Mesenchymal stem cell (in vitro differentiated cells and primary cell): ENCODE data around the gene NT5DC1.
"Not testable (repeated sequence)": the region's sequence is repeated elsewhere in the genome, so short reads cannot be mapped to it uniquely, and the experiment has no call there.

Experiments used
- DNase-seq: peaks from one replicate; pipeline ENCODE4 v3.0.0-alpha.2; 2013
- H2AFZ ChIP-seq: one replicate; pipeline ENCODE4 v1.6.1; 2013; ENCODE audit warnings: low read depth, mild to moderate bottlenecking, control low read depth, inconsistent platforms, low read length, moderate library complexity
- H2AK5ac ChIP-seq: 2 replicates; pipeline ENCODE4 v1.6.1; 2013; ENCODE audit warnings: low read length, moderate library complexity, mild to moderate bottlenecking, inconsistent platforms; ENCODE audit not compliant: severe bottlenecking
- H2BK120ac ChIP-seq: one replicate; pipeline ENCODE4 v1.6.1; 2013; ENCODE audit warnings: low read depth, mild to moderate bottlenecking, inconsistent platforms, low read length, moderate library complexity
- H2BK12ac ChIP-seq, 2 experiments: one replicate each; pipeline ENCODE4 v1.6.1; 2013; ENCODE audit warnings: inconsistent platforms in 2 of 2, low read length in 2 of 2, mild to moderate bottlenecking in 2 of 2, moderate library complexity in 2 of 2, control low read depth in 1 of 2
- H2BK15ac ChIP-seq: one replicate; pipeline ENCODE4 v1.6.1; 2013; ENCODE audit warnings: mild to moderate bottlenecking, low read depth, inconsistent platforms; ENCODE audit not compliant: poor library complexity, severe bottlenecking
- H2BK5ac ChIP-seq: 2 replicates; pipeline ENCODE4 v1.6.1; 2013; ENCODE audit warnings: low read depth, mild to moderate bottlenecking, low read length, control low read depth, inconsistent platforms; ENCODE audit not compliant: poor library complexity, severe bottlenecking
- H3K14ac ChIP-seq, 2 experiments: one replicate each; pipeline ENCODE4 v1.6.1; 2013; ENCODE audit warnings: inconsistent platforms in 2 of 2, low read length in 2 of 2, control low read depth in 1 of 2, mild to moderate bottlenecking in 1 of 2, moderate library complexity in 1 of 2
- H3K18ac ChIP-seq, 2 experiments: one replicate each; pipeline ENCODE4 v1.6.1; 2013; ENCODE audit warnings: inconsistent platforms in 2 of 2, low read length in 2 of 2, control low read depth in 1 of 2, low read depth in 1 of 2, mild to moderate bottlenecking in 1 of 2
- H3K23ac ChIP-seq, 2 experiments: one replicate each; pipeline ENCODE4 v1.6.1; 2013; ENCODE audit warnings: inconsistent platforms in 2 of 2, low read length in 2 of 2, mild to moderate bottlenecking in 2 of 2, moderate library complexity in 2 of 2, control low read depth in 1 of 2
- H3K27ac ChIP-seq: 2 replicates; pipeline ENCODE4 v1.5.1; 2013; ENCODE audit warnings: mild to moderate bottlenecking, moderate library complexity, low read length, control low read depth, inconsistent platforms; ENCODE audit not compliant: poor library complexity, severe bottlenecking
- H3K27me3 ChIP-seq, 2 experiments: 2 replicates each; pipeline versions ENCODE4 v1.6.1 to v1.7.0; 2013; ENCODE audit warnings: low read length in 2 of 2, mild to moderate bottlenecking in 2 of 2, moderate library complexity in 2 of 2, control low read depth in 1 of 2, inconsistent platforms in 1 of 2; ENCODE audit not compliant: control insufficient read depth in 1 of 2, insufficient read depth in 1 of 2
- H3K36me3 ChIP-seq, 2 experiments: 2 replicates each; pipeline versions ENCODE4 v1.6.1 to v1.7.0; 2013; ENCODE audit warnings: low read length in 2 of 2, control low read depth in 1 of 2, inconsistent platforms in 1 of 2, low read depth in 1 of 2, mild to moderate bottlenecking in 1 of 2; ENCODE audit not compliant: insufficient read depth in 2 of 2, control insufficient read depth in 1 of 2
- H3K4ac ChIP-seq, 2 experiments: one replicate each; pipeline ENCODE4 v1.6.1; 2013; ENCODE audit warnings: inconsistent platforms in 2 of 2, low read length in 2 of 2, mild to moderate bottlenecking in 2 of 2, moderate library complexity in 2 of 2, control low read depth in 1 of 2, low read depth in 1 of 2
- H3K4me1 ChIP-seq: 2 replicates; pipeline ENCODE4 v1.6.1; 2013; ENCODE audit warnings: low read depth, low read length, control low read depth; ENCODE audit not compliant: control insufficient read depth, insufficient read depth
- H3K4me2 ChIP-seq: 2 replicates; pipeline ENCODE4 v1.6.1; 2013; ENCODE audit warnings: low read length, mild to moderate bottlenecking, inconsistent platforms; ENCODE audit not compliant: poor library complexity, severe bottlenecking
- H3K4me3 ChIP-seq, 2 experiments: 2 replicates each; pipeline versions ENCODE4 v1.5.1 to v1.7.0; 2013; ENCODE audit warnings: low read length in 2 of 2, mild to moderate bottlenecking in 2 of 2, control low read depth in 1 of 2, low read depth in 1 of 2; ENCODE audit not compliant: insufficient read depth in 1 of 2
- H3K79me1 ChIP-seq: replicated peaks from 2 replicates; pipeline ENCODE4 v1.6.1; 2013; ENCODE audit warnings: mild to moderate bottlenecking, control low read depth, low read length, inconsistent platforms; ENCODE audit not compliant: poor library complexity, severe bottlenecking
- H3K9ac ChIP-seq: 2 replicates; pipeline ENCODE4 v1.7.0; 2013; ENCODE audit warnings: mild to moderate bottlenecking, low read length, moderate library complexity
- H3K9me3 ChIP-seq: 2 replicates; pipeline ENCODE4 v1.7.0; 2013; ENCODE audit warnings: mild to moderate bottlenecking, low read length; ENCODE audit not compliant: control insufficient read depth
- H4K8ac ChIP-seq: one replicate; pipeline ENCODE4 v1.6.1; 2013; ENCODE audit warnings: inconsistent platforms, mild to moderate bottlenecking, low read length, moderate library complexity
- H4K91ac ChIP-seq: one replicate; pipeline ENCODE4 v1.6.1; 2013; ENCODE audit warnings: mild to moderate bottlenecking, low read length, inconsistent platforms
- WGBS: methylation state at CpG from one replicate; pipeline ENCODE4 v1.1.7; 2013; ENCODE audit warnings: mixed read lengths; 5-methylcytosine and 5-hydroxymethylcytosine counted together

NT5DC1 gene

GRCh38 chr6:116090251-116090650 is 10.4 kb upstream of the NT5DC1 start:
- Histone ChIP-seq H3K36me3 (no peaks in the 10 kb centered on the region), H3K23ac (no peak overlapping the region), H3K27me3 (no peaks in the 10 kb centered on the region), H3K4me1 (peaks cover 3% of the 10 kb centered on the region), H4K8ac (no peak overlapping the region), H3K4me2 (no peak overlapping the region), H2AFZ (no peak overlapping the region), H2AK5ac (no peak overlapping the region), H2BK12ac (no peak overlapping the region), H3K27ac (no peak overlapping the region), H3K79me1 (peaks cover 3% of the 10 kb centered on the region), H3K9me3 (no peaks in the 10 kb centered on the region), H3K9ac (no peak overlapping the region), H3K18ac (no peak overlapping the region), H2BK15ac (no peak overlapping the region), H4K91ac (peak overlapping the region; percentile 39), H2BK120ac (peak overlapping the region; percentile 19), H3K14ac (no peak overlapping the region), H3K4me3 (no peak overlapping the region), H2BK5ac (no peak overlapping the region), H3K4ac (no peak overlapping the region)
- DNase-seq: no peak
- WGBS: 100% methylated on average over 1 of the region's 2 CpGs

DNA sequence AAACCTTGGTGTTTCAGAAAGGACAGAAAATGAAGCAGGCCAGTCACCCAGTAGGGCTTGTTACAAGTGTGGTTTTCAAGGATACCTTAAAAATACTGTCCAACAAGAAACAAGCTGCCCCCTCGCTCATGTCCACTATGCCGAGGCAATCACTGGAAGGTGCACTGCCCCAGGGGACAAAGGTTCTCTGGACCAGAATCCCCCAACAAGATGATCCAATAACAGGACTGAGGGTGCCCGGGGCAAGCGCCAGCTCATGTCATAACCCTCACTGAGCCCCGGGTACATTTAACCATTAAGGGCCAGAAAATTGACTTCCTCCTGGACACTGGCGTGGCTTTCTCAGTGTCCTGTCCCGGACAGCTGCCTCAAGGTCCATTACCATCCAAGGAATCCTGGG is 6.6 kb upstream of the NT5DC1 start:
- H3K4me1 ChIP-seq: no peaks in the 10 kb centered on the region

DNA sequence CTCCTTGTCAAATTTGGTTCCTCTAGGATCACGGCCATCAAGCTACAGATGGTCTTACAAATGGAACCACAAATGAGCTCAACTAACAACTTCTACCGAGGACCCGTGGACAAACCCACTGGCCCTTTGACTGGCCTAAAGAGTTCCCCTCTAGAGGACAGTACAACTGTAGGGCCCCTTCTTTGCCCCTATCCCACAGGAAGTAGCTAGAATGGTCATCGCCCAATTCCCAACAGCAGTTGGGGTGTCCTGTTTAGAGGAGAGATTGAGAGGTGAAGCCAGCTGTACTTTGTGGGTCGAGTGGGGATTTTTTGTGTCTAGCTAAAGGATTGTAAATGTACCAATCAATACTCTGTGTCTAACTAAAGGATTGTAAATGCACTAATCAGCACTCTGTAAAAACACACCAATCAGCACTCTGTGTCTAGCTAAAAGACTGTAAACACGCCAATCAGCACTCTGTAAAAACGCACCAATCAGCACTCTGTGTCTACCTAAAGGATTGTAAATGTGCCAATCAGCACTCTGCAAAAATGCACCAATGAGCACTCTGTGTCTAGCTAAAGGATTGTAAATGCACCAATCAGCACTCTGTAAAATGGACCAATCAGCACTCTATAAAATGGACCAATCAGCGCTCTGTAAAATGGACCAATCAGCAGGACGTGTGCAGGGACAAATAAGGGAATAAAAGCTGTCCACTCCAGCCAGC is 4.4 kb upstream of the NT5DC1 start:
- not testable (repeated sequence) for H4K91ac ChIP-seq, H3K9ac ChIP-seq, H4K8ac ChIP-seq, H3K79me1 ChIP-seq, H3K14ac ChIP-seq, H3K23ac ChIP-seq, DNase-seq, H3K27me3 ChIP-seq, H2BK15ac ChIP-seq, H3K18ac ChIP-seq, H2BK120ac ChIP-seq, H3K36me3 ChIP-seq, H2BK5ac ChIP-seq, H3K4me1 ChIP-seq, H2BK12ac ChIP-seq, H3K4me3 ChIP-seq, H3K4me2 ChIP-seq, H3K4ac ChIP-seq, H3K27ac ChIP-seq, H2AFZ ChIP-seq
- Histone ChIP-seq H2AK5ac (peak overlapping the region; percentile 61), H3K9me3 (peaks cover 12% of the 10 kb centered on the region)
- 91% methylated on average over 7 of the region's 9 CpGs for WGBS

More for the DNA sequence above, 6.6 kb upstream of the NT5DC1 start:
- Histone ChIP-seq H3K36me3 (no peaks in the 10 kb centered on the region), H3K23ac (no peak overlapping the region), H3K4me3 (no peak overlapping the region), H3K79me1 (peaks cover 3% of the 10 kb centered on the region), H3K18ac (no peak overlapping the region), H3K14ac (no peak overlapping the region), H4K8ac (no peak overlapping the region), H3K9ac (no peak overlapping the region), H3K27ac (no peak overlapping the region), H3K27me3 (no peaks in the 10 kb centered on the region), H3K4me2 (no peak overlapping the region), H2BK15ac (no peak overlapping the region), H2BK120ac (no peak overlapping the region), H4K91ac (no peak overlapping the region), H3K4ac (no peak overlapping the region), H2AFZ (no peak overlapping the region), H2BK5ac (no peak overlapping the region), H2AK5ac (no peak overlapping the region), H2BK12ac (no peak overlapping the region), H3K9me3 (peaks cover 12% of the 10 kb centered on the region)
- 98% methylated on average over 6 of the region's 7 CpGs for WGBS
- no peak for DNase-seq

GRCh38 chr6:116096979-116097816 is 3.5 kb upstream of the NT5DC1 start:
- DNase-seq: peak; percentile 21
- H4K91ac ChIP-seq: no peak overlapping the region
- H3K9me3 ChIP-seq: peaks cover 12% of the 10 kb centered on the region
- H3K4ac ChIP-seq: no peak overlapping the region
- H3K14ac ChIP-seq: no peak overlapping the region
- H3K23ac ChIP-seq: no peak overlapping the region
- H2BK5ac ChIP-seq: no peak overlapping the region
- H3K27me3 ChIP-seq: no peaks in the 10 kb centered on the region
- H2BK15ac ChIP-seq: no peak overlapping the region
- no peak overlapping the region for H3K18ac ChIP-seq
- no peak overlapping the region for H2AFZ ChIP-seq
- no CpG with 5 or more reads among the region's 2 CpGs for WGBS
- H2AK5ac ChIP-seq: no peak overlapping the region
- peaks cover 5% of the 10 kb centered on the region for H3K4me1 ChIP-seq
- H3K36me3 ChIP-seq: no peaks in the 10 kb centered on the region
- H3K27ac ChIP-seq: no peak overlapping the region
- peaks cover 9% of the 10 kb centered on the region for H3K79me1 ChIP-seq
- no peak overlapping the region for H2BK120ac ChIP-seq
- H3K9ac ChIP-seq: no peak overlapping the region
- no peak overlapping the region for H2BK12ac ChIP-seq
- H3K4me2 ChIP-seq: no peak overlapping the region
- H3K4me3 ChIP-seq: no peak overlapping the region
- H4K8ac ChIP-seq: no peak overlapping the region
